ENCODE data around the gene LANCL3.
"Not testable (repeated sequence)": the region's sequence is repeated elsewhere in the genome, so short reads cannot be mapped to it uniquely, and the experiment has no call there.

The LANCL3 gene

DNA sequence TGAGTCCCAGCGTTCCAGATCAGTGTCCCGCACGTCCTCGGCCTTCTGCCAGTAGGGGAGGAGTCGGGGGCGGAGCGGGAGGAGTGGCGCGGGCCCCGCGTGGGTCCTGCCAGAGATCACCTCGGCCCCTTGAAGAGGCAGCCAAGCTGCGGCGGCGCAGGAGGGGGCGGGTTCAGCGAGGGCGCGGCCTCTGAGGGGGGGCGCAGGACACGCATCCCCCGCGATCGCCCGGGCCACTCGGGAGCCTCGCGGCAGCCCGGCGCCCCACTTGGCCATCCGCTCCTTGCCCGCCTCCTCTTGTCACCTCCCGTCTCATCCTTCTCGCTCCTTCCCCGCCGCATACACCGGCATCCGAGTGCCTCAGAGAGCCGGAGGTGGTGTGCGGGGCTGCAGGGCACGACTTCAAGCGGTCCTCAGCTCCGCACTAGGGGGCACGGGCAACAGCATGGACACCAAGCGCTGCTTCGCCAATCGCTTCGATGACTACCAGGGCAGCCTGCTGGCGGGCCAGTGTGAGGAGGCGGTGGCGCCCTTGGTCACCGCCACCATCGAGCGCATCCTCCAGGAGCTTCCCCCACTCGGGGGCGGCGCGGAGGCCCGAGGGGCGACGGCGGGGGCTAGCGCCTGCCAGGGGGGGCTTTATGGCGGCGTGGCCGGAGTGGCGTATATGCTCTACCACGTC lies at the start of gene LANCL3:
Gene LANCL3 (plus strand): TSS at position 236 of the 682 bp plus-strand sequence. CDS start 210 bp downstream, at position 446.
- H3K4me3 ChIP-seq (ENCODE audit: low read length): not testable (repeated sequence)

DNA sequence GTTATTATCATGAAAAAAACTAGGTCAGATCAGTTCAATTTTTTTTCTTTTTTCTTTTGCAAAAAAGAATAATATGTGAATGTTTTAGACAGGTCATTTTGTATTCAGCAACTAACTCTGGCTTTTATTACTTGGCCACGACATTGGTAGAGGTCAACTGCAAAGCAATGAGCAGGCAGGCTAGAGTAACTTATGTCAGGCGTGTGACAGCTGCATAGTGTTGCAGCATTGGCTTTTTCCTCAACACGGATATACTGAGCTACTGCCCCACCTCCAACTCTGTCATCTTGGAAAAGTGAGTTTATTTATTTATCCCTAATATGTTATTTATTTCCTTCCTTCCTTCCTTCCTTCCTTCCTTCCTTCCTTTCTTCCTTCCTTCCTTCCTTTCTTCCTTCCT lies 47.8 kb upstream of the LANCL3 start:
- H3K4me3 ChIP-seq (ENCODE audit: low read length): not testable (repeated sequence)

DNA sequence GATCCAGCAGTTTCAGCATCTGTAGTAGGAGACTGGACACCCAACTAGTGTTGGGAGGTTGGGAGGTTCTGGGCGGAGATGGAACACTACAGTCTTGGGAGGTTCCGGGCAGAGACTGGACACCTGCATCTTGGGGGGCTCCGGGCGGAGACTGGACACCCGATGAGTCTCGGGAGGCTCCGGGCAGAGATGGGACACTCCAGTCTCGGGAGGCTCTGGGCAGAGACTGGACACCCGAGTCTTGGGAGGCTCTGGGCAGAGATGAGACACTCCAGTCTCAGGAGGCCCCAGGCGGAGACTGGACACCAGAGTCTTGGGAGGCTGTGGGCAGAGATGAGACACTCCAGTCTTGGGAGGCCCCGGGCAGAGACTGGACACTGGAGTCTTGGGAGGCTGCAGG lies 29.5 kb upstream of the LANCL3 start:
- no peak overlapping the region for H3K4me3 ChIP-seq (ENCODE audit: low read length)
- TF ChIP-seq ZNF274 (IDR thresholded peaks at IDR 0.05; ENCODE audit: low read depth, low read length): no peak

DNA sequence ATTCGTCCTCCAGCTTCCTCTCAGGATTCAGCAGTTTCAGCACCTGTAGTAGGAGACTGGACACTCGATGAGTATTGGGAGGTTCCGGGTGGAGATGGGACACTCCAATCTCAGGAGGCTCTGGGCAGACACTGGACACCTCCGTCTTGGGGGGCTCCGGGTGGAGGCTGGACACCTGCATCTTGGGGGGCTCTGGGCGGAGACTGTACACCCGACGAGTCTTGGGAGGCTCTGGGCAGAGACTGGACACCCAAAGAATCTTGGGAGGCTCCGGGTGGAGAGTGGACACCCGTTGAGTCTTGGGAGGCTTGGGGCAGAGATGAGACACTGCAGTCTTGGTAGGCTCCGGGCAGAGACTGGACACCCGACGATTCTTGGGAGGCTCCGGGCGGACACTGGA lies 28.7 kb upstream of the LANCL3 start:
- TF ChIP-seq ZNF274 (IDR thresholded peaks at IDR 0.05; ENCODE audit: low read depth, low read length): no peak
- H3K4me3 ChIP-seq (ENCODE audit: low read length): no peak overlapping the region

DNA sequence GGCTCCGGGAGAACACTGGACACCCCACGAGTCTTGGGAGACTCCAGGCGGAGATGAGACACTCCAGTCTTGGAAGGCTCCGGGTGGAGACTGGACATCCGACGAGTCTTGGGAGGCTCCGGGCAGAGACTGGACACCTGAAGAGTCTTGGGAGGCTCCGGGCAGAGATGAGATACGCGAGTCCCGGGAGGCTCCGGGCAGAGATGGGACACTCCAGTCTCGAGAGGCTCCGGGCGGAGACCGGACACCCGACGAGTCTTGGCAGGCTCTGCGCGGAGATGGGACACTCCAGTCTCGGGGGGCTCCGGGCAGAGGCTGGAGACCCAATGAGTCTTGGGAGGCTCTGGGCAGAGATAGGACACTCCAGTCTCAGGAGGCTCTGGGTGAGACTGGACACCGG lies 28.1 kb upstream of the LANCL3 start:
- no peak overlapping the region for H3K4me3 ChIP-seq (ENCODE audit: low read length)
- no peak for TF ChIP-seq ZNF274 (IDR thresholded peaks at IDR 0.05; ENCODE audit: low read depth, low read length)

DNA sequence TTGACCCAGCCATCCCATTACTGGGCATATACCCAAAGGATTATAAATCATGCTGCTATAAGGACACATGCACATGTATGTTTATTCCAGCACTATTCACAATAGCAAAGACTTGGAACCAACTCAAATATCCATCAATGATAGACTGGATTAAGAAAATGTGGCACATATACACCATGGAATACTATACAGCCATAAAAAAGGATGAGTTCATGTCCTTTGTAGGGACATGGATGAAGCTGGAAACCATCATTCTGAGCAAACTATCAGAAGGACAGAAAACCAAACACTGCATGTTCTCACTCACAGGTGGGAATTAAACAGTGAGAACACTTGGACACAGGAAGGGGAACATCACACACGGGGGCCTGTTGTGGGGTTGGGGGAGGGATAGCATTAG lies 26.9 kb upstream of the LANCL3 start:
- not testable (repeated sequence) for H3K4me3 ChIP-seq (ENCODE audit: low read length)

DNA sequence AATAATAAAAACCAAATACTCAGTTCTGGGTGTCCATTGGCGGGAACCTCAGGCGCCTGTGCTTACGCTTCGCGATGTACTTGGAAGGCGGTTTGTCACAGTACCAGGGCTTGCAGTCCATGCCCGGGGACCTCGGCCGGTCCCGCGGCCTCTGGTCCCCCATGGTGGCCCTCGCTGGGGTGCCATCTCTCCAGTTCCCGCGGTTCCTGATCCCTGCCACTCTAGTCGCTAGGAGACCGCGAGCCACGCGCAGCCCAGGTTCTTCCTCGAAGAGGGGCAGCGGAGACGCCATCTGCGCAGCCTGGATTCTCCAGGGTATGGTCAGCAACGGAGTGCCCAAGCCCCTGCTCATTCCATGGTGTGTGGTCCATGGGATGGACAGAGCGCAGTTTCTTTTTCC lies 26.4 kb upstream of the LANCL3 start:
- no peak overlapping the region for H3K4me3 ChIP-seq (ENCODE audit: low read length)
- no peak for TF ChIP-seq ZNF274 (IDR thresholded peaks at IDR 0.05; ENCODE audit: low read depth, low read length)

DNA sequence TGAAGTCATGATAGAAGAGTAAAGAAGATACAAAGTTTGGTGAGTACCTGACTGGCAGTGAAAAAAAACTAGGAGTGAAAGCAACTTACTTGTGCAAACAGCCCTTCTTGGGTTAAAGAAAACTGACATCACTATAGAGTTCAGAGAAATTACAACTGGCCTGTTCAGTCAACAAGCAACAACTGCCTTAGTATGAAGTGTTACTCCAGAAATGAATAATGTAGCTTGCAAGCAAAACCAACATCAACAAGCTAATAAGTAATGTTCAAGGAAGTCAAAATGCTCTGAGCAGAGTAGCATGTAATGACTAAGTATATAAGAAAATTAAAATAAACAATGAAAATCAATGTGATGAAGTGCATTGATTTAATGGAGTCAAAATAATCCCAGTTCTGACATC lies 21.8 kb upstream of the LANCL3 start:
- H3K4me3 ChIP-seq (ENCODE audit: low read length): not testable (repeated sequence)

DNA sequence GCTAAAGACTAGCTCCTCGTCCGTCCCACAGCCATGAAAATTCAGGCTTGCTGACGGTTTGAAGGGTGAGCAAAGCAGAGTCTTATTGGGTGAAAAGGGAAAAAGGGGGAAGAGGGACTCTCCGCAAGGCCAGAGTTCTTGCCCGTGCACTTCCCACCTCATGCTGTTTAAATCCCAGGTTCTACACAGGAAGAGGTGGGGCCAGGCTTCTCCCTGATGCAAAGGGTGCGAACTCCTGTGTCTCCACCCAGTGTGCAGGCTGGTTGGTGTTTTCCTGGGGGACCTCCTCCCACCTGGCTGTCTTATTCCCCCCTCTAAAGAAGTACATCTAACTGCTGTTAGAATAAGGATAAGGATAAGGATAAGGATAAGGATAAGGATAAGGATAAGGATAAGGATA lies 18.0 kb upstream of the LANCL3 start:
- no peak overlapping the region for H3K4me3 ChIP-seq (ENCODE audit: low read length)
- TF ChIP-seq ZNF274 (IDR thresholded peaks at IDR 0.05; ENCODE audit: low read depth, low read length): no peak

DNA sequence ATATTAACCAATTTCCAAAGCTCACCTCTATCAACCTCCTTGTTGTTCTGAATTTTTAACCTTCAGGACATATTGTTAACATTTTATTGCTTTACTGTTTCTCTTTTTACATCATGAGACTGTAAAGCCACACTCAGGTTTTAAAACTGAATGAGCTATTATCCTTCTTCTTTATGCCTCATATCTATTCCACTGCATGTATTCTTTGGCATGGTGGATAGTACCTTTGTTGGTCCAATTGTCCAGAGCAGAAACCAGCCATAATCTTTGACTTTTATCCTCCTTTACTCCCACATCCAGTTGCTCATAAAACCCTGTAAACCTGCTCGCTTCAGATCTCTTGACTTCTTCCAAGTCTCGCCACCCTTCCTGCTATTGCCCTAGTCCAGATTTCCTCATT lies 6.2 kb upstream of the LANCL3 start:
- not testable (repeated sequence) for H3K4me3 ChIP-seq (ENCODE audit: low read length)

DNA sequence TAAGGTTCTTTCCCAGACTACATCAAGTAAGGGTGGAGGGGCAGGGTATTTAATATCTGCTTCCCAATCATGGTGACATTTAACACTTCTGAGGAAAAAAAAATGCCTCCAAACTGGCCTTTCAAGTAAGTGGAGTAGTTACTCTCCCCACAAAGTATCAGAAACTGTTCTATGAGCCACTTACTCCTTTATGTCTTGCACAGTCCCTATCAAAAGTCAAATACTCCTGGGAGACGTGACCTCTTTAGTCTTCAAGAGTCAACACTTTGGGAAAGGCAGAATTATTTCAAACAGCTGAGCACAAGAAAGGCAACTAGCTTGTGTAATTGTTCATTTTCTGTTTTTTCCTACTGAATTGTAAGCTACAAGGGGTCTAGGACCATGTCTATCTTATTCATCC lies 1.1 kb upstream of the LANCL3 start:
- not testable (repeated sequence) for H3K4me3 ChIP-seq (ENCODE audit: low read length)

DNA sequence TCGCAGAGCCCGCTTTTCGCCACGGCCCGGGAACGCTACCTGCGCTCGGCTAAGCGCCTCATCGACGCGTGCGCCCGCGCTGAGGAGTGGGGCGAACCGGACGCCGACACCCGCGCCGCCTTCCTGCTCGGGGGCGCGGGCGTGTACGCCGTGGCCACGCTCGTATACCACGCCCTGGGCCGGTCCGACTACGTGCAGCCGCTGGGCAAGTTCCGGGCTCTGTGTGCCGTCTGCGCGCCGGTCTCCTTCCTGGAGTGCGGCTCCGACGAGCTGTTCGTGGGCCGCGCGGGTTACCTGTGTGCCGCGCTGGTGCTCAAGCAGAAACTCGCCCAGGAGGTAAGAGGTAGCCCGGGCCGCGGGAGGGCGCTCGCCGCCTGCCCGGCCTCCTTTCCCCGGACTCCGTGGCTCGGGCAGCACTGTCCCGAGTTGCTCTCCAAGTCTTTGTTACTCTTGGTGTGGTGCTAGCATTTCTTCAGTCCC lies 687 bp downstream of the LANCL3 start:
- not testable (repeated sequence) for H3K4me3 ChIP-seq (ENCODE audit: low read length)

DNA sequence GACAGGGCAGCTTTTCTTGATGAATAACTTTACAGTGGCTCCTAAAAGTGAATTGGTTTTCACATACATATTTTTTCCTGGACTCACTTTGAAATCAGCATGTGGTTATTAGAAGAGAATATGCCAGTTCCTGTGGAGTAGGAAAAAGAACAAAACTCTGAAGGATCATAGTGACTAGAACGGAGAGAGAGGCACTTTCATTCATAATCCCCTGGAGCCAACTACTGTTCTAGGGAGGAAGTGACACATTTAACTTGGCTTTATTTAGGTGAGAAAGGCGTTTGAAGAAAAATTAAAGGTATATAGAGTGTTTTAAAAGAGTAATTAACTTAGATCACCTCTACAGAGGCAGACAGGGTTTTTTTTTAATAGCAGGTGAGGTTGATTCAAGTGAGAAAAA lies 1.7 kb downstream of the LANCL3 start:
- H3K4me3 ChIP-seq (ENCODE audit: low read length): not testable (repeated sequence)

DNA sequence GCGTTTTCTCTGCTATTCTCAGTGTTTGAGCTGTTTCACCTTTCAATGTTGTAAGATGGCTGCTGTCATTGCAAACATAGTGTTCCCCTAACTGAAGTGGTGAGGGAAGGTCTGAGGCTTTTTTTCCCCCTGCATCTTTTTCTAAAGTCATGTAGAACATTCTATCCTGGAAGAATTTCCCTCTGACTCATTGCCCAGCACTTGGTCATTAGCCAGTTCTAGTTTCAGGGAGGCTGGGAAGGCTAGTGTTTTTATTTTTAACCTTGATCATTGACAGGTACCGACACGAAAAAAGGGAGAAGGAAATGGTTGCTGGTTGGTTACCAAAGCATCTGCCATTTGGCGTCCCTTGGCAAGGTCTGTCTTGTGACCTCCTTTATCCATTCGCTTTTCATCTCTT lies 6.6 kb downstream of the LANCL3 start:
- H3K4me3 ChIP-seq (ENCODE audit: low read length): no peak overlapping the region
- no peak for TF ChIP-seq ZNF274 (IDR thresholded peaks at IDR 0.05; ENCODE audit: low read depth, low read length)

DNA sequence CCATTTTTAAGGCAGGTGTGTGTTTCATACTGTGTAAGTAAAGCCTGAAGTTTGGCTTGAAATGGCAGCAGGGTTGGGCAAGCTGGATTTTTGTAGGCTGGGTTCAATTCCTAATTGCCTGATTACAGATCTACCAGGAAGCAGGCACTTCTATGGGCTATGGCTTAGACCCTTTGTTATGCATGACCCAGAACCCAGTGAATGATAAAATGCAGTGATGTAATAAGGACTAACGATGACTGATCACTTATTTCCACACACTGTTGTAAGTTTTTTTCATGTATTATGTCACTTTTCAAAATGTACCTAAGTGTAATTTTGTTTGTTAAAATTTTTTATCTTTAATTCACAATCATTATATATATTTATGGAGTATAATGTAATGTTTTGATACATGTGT lies 8.6 kb downstream of the LANCL3 start:
- no peak for TF ChIP-seq ZNF274 (IDR thresholded peaks at IDR 0.05; ENCODE audit: low read depth, low read length)
- H3K4me3 ChIP-seq (ENCODE audit: low read length): no peak overlapping the region

DNA sequence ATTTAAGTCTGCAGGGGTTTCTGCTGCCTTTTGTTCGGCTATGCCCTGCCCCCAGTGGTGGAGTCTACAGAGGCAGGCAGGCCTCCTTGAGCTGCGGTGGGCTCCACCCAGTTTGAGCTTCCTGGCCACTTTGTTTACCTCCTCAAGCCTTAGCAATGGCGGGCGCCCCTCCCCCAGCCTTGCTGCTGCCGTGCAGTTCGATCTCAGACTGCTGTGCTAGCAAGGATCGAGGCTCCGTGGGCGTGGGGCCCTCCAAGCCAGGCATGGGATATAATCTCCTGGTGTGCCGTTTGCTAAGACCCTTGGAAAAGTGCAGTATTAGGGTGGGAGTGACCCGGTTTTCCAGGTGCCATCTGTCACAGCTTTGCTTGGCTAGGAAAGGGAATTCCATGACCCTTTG lies 15.9 kb downstream of the LANCL3 start:
- H3K4me3 ChIP-seq (ENCODE audit: low read length): not testable (repeated sequence)

DNA sequence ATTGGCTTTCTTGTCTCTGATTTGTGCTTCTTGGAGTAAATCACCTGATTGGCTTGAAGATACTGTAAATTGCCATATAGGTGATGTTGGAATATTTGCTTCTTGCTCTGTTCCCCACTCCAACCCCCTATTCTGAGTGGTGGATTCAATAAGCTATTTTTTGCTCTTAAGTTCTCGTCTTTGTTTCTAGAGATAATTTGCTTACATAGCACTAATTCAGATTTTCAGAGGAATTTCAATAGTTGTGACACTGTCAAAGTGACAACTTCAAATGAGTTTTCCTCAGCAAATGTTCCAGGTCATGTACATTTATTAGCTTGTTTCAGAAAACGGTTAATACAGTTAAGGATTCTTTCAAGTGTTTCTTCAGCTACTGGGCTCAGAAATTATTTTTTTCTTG lies 18.6 kb downstream of the LANCL3 start:
- H3K4me3 ChIP-seq (ENCODE audit: low read length): no peak overlapping the region
- TF ChIP-seq ZNF274 (IDR thresholded peaks at IDR 0.05; ENCODE audit: low read depth, low read length): no peak

Data from GM08714 (cell line).